Activated CD8-positive, alpha-beta T cell treated with anti-CD3 and anti-CD28 coated beads for 36 hours (primary cell): ENCODE results near the gene ROS1. TPM values are rescaled to one million over a fixed set of nuclear protein-coding genes. Genes with fewer than 3 reads are reported as not detected.

Source experiments
- ATAC-seq: fragments of 200-7000 bp; cut with Tn5 transposase; one replicate; pipeline ENCODE4 v1.10.0; 2021; ENCODE audit warnings: mild to moderate bottlenecking, moderate library complexity
- CTCF ChIA-PET: fragments of 350-600 bp; sonication (Branson Sonifier 250); formaldehyde crosslinking; loops from one replicate; lab custom pipeline; 2021; ENCODE audit warnings: antibody characterized with exemption; lab: Charles Lee
- POLR2A ChIA-PET: fragments of 350-600 bp; sonication (Branson Sonifier 250); formaldehyde crosslinking; loops from one replicate; lab custom pipeline; 2021; ENCODE audit warnings: antibody characterized with exemption; lab: Charles Lee
- DNase-seq: peaks from one replicate; pipeline ENCODE4 v3.0.0-alpha.2; 2020
- H3K27ac Mint-ChIP-seq: one replicate; pipeline ENCODE4 v1.8.0; 2021; ENCODE audit warnings: mild to moderate bottlenecking, mixed read lengths
- H3K27me3 Mint-ChIP-seq: one replicate; pipeline ENCODE4 v1.8.0; 2021; ENCODE audit warnings: mixed read lengths
- H3K36me3 Mint-ChIP-seq: one replicate; pipeline ENCODE4 v1.8.0; 2021; ENCODE audit warnings: low read depth, mixed read lengths
- H3K4me1 Mint-ChIP-seq: one replicate; pipeline ENCODE4 v1.8.0; 2021; ENCODE audit warnings: low read depth, mixed read lengths
- H3K4me3 Mint-ChIP-seq: one replicate; pipeline ENCODE4 v1.8.0; 2021; ENCODE audit warnings: mild to moderate bottlenecking, moderate library complexity, mixed read lengths
- H3K9me3 Mint-ChIP-seq: one replicate; pipeline ENCODE4 v1.8.0; 2021; ENCODE audit warnings: mixed read lengths
- CTCF ChIP-seq: fragments of 200-600 bp; IDR thresholded peaks from one replicate; pipeline ENCODE4 v1.8.0; 2022; ENCODE audit warnings: antibody characterized with exemption, mild to moderate bottlenecking
- intact Hi-C: fragments of 100-400 bp; cut with micrococcal nuclease; formaldehyde crosslinking; loops from one replicate; pipeline ENCODE4 v1.10.0; 2022
- total RNA-seq, 2 experiments: library from RNA; stranded (reverse); gene quantifications; one replicate each; pipeline ENCODE4 v1.2.3, GENCODE V29; 2021

ROS1 gene
- total RNA-seq, 2 experiments from 2014 or later: not detected

- intact Hi-C loops: no loop called here
- H3K9me3 Mint-ChIP-seq: no peaks in the 10 kb centered on the region
- no peaks in the 10 kb centered on the region for H3K36me3 Mint-ChIP-seq
- DNase-seq (no peak), ATAC-seq (no peak)
- CTCF ChIA-PET: no interaction called here
- no peaks in the 10 kb centered on the region for H3K4me1 Mint-ChIP-seq
- H3K4me3 Mint-ChIP-seq: no peak overlapping the region
- POLR2A ChIA-PET: no interaction called here
- no peak overlapping the region for H3K27ac Mint-ChIP-seq
- no peak for TF ChIP-seq CTCF
- peaks cover 7% of the 10 kb centered on the region for H3K27me3 Mint-ChIP-seq
Observed at GRCh38 chr6:117304446-117304845, 121.3 kb downstream of the ROS1 start.

GRCh38 chr6:117303323-117303722 lies 122.4 kb downstream of the ROS1 start:
- CTCF ChIA-PET: interaction anchor here (1.1 kb wide), 1 partner anchor 14 kb away, joined by 3 read pairs; no protein-coding TSS in a partner anchor
- no peaks in the 10 kb centered on the region for H3K9me3 Mint-ChIP-seq
- DNase-seq (no peak), ATAC-seq (no peak)
- intact Hi-C loops: no loop called here
- POLR2A ChIA-PET: interaction anchor here (1.1 kb wide), 1 partner anchor 22 kb away, joined by 3 read pairs; no protein-coding TSS in a partner anchor
- H3K4me1 Mint-ChIP-seq: no peaks in the 10 kb centered on the region
- H3K27me3 Mint-ChIP-seq: peaks cover 4% of the 10 kb centered on the region
- H3K27ac Mint-ChIP-seq: no peak overlapping the region
- H3K4me3 Mint-ChIP-seq: no peak overlapping the region
- no peaks in the 10 kb centered on the region for H3K36me3 Mint-ChIP-seq
- TF ChIP-seq CTCF: no peak

DNA sequence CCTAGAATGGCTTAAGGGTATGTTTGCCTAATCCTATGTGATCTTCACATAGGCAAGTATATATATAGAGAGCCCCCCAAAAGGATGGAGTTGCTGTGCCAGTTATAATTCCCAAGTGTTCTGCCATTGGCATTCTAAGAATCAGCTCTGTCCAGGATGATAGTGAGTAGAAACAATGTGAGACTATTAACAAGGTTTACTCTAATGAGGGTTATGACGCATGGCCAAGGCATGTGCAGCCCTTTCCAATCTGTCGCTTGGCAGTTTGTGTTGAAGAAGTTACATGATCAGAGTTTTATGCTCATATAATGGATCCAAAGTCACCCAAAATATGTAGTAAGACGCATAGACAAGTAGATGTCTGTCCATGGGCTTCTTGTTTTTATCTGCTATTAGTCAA lies 126.8 kb downstream of the ROS1 start:
- no peaks in the 10 kb centered on the region for H3K36me3 Mint-ChIP-seq
- DNase-seq (no peak), ATAC-seq (no peak)
- TF ChIP-seq CTCF: no peak
- CTCF ChIA-PET: no interaction called here
- H3K4me1 Mint-ChIP-seq: no peaks in the 10 kb centered on the region
- H3K9me3 Mint-ChIP-seq: no peaks in the 10 kb centered on the region
- POLR2A ChIA-PET: no interaction called here
- peaks cover 7% of the 10 kb centered on the region for H3K27me3 Mint-ChIP-seq
- no peak overlapping the region for H3K4me3 Mint-ChIP-seq
- intact Hi-C loops: no loop called here
- H3K27ac Mint-ChIP-seq: no peak overlapping the region

DNA sequence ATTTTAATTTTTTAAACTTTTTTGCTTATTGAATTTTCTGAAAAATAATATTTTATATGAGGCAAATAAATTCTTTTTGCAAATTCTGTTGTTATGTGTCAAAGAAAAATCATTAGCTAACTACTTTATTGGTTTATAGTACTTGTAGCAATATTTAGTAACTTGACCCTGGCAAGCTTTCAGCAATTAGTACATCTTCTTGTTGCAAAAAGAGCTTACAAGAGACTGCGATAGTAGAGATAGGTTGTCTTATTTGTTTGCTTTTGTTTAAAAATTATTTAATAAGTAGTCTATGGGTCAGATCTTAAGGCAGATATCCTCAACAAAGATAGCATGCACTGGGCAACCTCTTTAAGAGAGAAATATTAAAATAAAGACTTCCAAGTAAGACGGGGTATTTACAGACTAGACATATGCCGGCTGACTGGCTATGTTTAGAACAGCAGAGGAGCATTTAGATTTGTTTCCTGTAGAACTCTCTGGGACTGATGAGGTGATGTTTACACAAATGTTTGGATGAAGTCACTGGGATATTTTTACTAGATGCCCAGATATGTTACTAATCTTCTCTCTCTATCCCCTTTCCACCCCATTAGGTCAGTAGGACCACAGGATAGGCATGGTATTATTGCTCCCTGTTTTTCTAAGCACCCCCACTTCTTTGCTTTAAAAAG lies 135.4 kb downstream of the ROS1 start:
- DNase-seq (no peak), ATAC-seq (no peak)
- no peak for TF ChIP-seq CTCF
- no peak overlapping the region for H3K27ac Mint-ChIP-seq
- H3K4me1 Mint-ChIP-seq: no peaks in the 10 kb centered on the region
- no peaks in the 10 kb centered on the region for H3K9me3 Mint-ChIP-seq
- ChIA-PET CTCF (no interaction called here), POLR2A (interaction anchor here (1.2 kb wide), 1 partner anchor 11 kb away, joined by 4 read pairs; no protein-coding TSS in a partner anchor)
- peaks cover 16% of the 10 kb centered on the region for H3K27me3 Mint-ChIP-seq
- intact Hi-C loops: no loop called here
- no peak overlapping the region for H3K4me3 Mint-ChIP-seq
- H3K36me3 Mint-ChIP-seq: no peaks in the 10 kb centered on the region

DNA sequence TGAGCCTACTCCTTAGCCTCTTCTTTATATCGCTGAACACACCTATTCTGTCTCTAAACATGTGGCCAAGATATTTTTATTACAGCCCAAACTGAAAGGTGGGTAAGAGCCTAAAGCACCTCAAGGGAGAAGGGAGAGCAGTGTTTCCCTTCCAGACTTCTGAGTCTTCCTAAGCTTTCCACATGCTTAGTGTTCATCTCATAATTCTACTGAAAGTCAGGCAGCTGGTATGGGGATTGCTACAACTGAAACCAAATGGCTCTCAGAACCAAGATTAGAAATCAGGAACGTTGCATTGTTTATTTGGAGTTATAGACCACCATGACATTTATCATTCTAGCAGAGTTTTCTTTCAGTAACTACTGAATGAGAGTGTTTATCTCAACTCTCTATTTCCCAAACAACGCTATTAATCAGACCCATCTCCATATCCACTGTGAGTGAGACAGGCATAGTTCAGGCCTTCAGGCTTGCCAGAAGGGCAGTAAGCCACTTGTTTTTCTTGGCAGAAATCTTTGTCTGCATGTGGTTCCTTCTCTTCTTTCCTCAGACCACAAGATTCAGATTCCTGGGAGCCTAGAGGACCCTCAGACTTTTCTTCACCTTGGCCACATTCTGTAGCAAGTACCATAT lies 137.5 kb downstream of the ROS1 start:
- H3K4me3 Mint-ChIP-seq: no peak overlapping the region
- H3K4me1 Mint-ChIP-seq: no peaks in the 10 kb centered on the region
- ATAC-seq: no peak
- TF ChIP-seq CTCF: no peak
- H3K9me3 Mint-ChIP-seq: no peaks in the 10 kb centered on the region
- no peaks in the 10 kb centered on the region for H3K36me3 Mint-ChIP-seq
- peaks cover 12% of the 10 kb centered on the region for H3K27me3 Mint-ChIP-seq
- POLR2A ChIA-PET: no interaction called here
- H3K27ac Mint-ChIP-seq: no peak overlapping the region
- no peak for DNase-seq
- intact Hi-C loops: no loop called here
- CTCF ChIA-PET: no interaction called here
